CD14-positive monocyte (primary cell): ENCODE data around the gene C9orf152. TPM values are rescaled to one million over a fixed set of nuclear protein-coding genes. Genes with fewer than 3 reads are reported as not detected.
A peak's percentile ranks its signal among the peaks of the same experiment; 100 is the strongest.

Source experiments
- DNase-seq, 3 donors: peaks; one replicate each; pipeline ENCODE4 v3.0.0-alpha.2; 2011 to 2022
- H2AFZ ChIP-seq: 2 replicates; pipeline ENCODE4 v1.6.0; 2012; ENCODE audit warnings: mild to moderate bottlenecking, low read depth, low read length, inconsistent platforms; ENCODE audit not compliant: insufficient read depth, poor library complexity, severe bottlenecking
- H3K27ac ChIP-seq, 2 donors: 1 replicate in 1 of 2; 2 replicates in 1 of 2; pipeline ENCODE4 v1.5.1; 2012 to 2013; ENCODE audit warnings: low read length in 2 of 2, control low read depth in 1 of 2, inconsistent platforms in 1 of 2, low read depth in 1 of 2, mild to moderate bottlenecking in 1 of 2
- H3K27me3 ChIP-seq, 2 donors: one replicate each; pipeline versions ENCODE4 v1.6.0 to v1.6.1; 2011 to 2013; ENCODE audit warnings: low read length in 2 of 2; ENCODE audit not compliant: control insufficient read depth in 2 of 2, insufficient read depth in 2 of 2
- H3K36me3 ChIP-seq, 2 donors: replicated peaks in 1 of 2; 1 replicate in 1 of 2; 2 replicates in 1 of 2; pipeline versions ENCODE4 v1.5.1 to v1.6.1; 2012 to 2013; ENCODE audit warnings: low read length in 2 of 2, control low read depth in 1 of 2, inconsistent platforms in 1 of 2, mild to moderate bottlenecking in 1 of 2; ENCODE audit not compliant: insufficient read depth in 2 of 2, control insufficient read depth in 1 of 2
- H3K4me1 ChIP-seq, 2 donors: 1 replicate in 1 of 2; 2 replicates in 1 of 2; pipeline versions ENCODE4 v1.5.1 to v1.6.1; 2012 to 2013; ENCODE audit warnings: low read length in 2 of 2, control low read depth in 1 of 2, inconsistent platforms in 1 of 2, mild to moderate bottlenecking in 1 of 2, moderate library complexity in 1 of 2; ENCODE audit not compliant: insufficient read depth in 2 of 2, control insufficient read depth in 1 of 2
- H3K4me2 ChIP-seq: replicated peaks from 2 replicates; pipeline ENCODE3; 2012; ENCODE audit warnings: low read length, moderate library complexity, mild to moderate bottlenecking; ENCODE audit not compliant: poor library complexity, severe bottlenecking; ENCODE audit errors: extremely low read depth
- H3K4me3 ChIP-seq, 3 experiments: fragments of 200-600 bp in 1 of 3; sonication (generic) in 1 of 3; replicated peaks in 1 of 3; 1 replicate in 2 of 3; 2 replicates in 1 of 3; pipeline ENCODE4 v1.5.1; 2011 to 2013; ENCODE audit warnings: low read length in 3 of 3, mild to moderate bottlenecking in 3 of 3, control low read depth in 2 of 3, low read depth in 2 of 3, inconsistent platforms in 1 of 3, moderate library complexity in 1 of 3
- H3K79me2 ChIP-seq: 2 replicates; pipeline ENCODE4 v1.6.0; 2012; ENCODE audit warnings: mild to moderate bottlenecking, control low read depth, inconsistent platforms, low read length, moderate library complexity; ENCODE audit not compliant: insufficient read depth
- H3K9ac ChIP-seq: 2 replicates; pipeline ENCODE4 v1.6.0; 2017; ENCODE audit warnings: low read length, mild to moderate bottlenecking; ENCODE audit not compliant: insufficient read depth, poor library complexity, severe bottlenecking
- H3K9me3 ChIP-seq, 2 donors: replicated peaks in 1 of 2; 1 replicate in 1 of 2; 2 replicates in 1 of 2; pipeline versions ENCODE4 v1.5.1 to v1.6.1; 2012 to 2013; ENCODE audit warnings: low read length in 2 of 2, control low read depth in 1 of 2; ENCODE audit not compliant: control insufficient read depth in 1 of 2, insufficient read depth in 1 of 2
- H4K20me1 ChIP-seq: 2 replicates; pipeline ENCODE4 v1.6.0; 2012; ENCODE audit warnings: mild to moderate bottlenecking, low read length, control low read depth, moderate library complexity; ENCODE audit not compliant: insufficient read depth
- H3K27ac Mint-ChIP-seq, 7 donors: one replicate each; pipeline ENCODE4 v1.8.0; 2020; ENCODE audit warnings: mild to moderate bottlenecking in 7 of 7, mixed read lengths in 7 of 7, moderate library complexity in 6 of 7, inconsistent platforms in 2 of 7
- H3K27me3 Mint-ChIP-seq, 3 donors: one replicate each; pipeline ENCODE4 v1.8.0; 2021 to 2022; ENCODE audit warnings: low read depth in 3 of 3, mild to moderate bottlenecking in 3 of 3, mixed read lengths in 3 of 3, moderate library complexity in 3 of 3, inconsistent platforms in 1 of 3
- H3K36me3 Mint-ChIP-seq, 2 donors: one replicate each; pipeline ENCODE4 v1.8.0; 2020; ENCODE audit warnings: mixed read lengths in 2 of 2, inconsistent platforms in 1 of 2, mild to moderate bottlenecking in 1 of 2
- H3K4me1 Mint-ChIP-seq: one replicate; pipeline ENCODE4 v1.8.0; 2020; ENCODE audit warnings: mild to moderate bottlenecking, mixed read lengths
- H3K4me3 Mint-ChIP-seq, 2 donors: one replicate each; pipeline ENCODE4 v1.8.0; 2020; ENCODE audit warnings: mild to moderate bottlenecking in 2 of 2, mixed read lengths in 2 of 2, moderate library complexity in 1 of 2
- H3K9me3 Mint-ChIP-seq, 7 donors: one replicate each; pipeline ENCODE4 v1.8.0; 2020 to 2022; ENCODE audit warnings: mixed read lengths in 7 of 7, mild to moderate bottlenecking in 6 of 7, moderate library complexity in 6 of 7, inconsistent platforms in 2 of 7
- CTCF ChIP-seq: fragments of 200-600 bp; IDR thresholded peaks from one replicate; pipeline ENCODE4 v1.8.0; 2022; ENCODE audit warnings: antibody characterized with exemption, mild to moderate bottlenecking
- WGBS: methylation state at CpG from one replicate; pipeline ENCODE4 v1.1.5; 2013; ENCODE audit warnings: missing lambda C conversion rate; ENCODE audit not compliant: insufficient coverage; 5-methylcytosine and 5-hydroxymethylcytosine counted together
- intact Hi-C, 2 donors: fragments of 100-400 bp; cut with micrococcal nuclease; formaldehyde crosslinking; loops; one replicate each; pipeline versions ENCODE4 v1.15.0 to v1.15.1; 2023
- polyA plus RNA-seq, 3 donors: library from polyadenylated mRNA; depleted of rRNA in 1 of 3; unstranded in 2 of 3; stranded (reverse) in 1 of 3; fragments of 300-500 nt in 2 of 3; fragments of >200 nt in 1 of 3; fragmentation: Illumina TruSeq in 2 of 3; gene quantifications; 1 replicate in 2 of 3; 2 replicates in 1 of 3; pipeline ENCODE4 v1.2.3, GENCODE V29; 2012 to 2021

The C9orf152 gene
- polyA plus RNA-seq, 3 donors = not detected

- Histone ChIP-seq H3K4me3 (no peak overlapping the region), H3K27me3 (no peaks in the 10 kb centered on the region), H3K79me2 (no peaks in the 10 kb centered on the region), H3K4me2 (no peak overlapping the region), H2AFZ (no peak overlapping the region), H3K36me3 (no peaks in the 10 kb centered on the region), H4K20me1 (no peaks in the 10 kb centered on the region), H3K27ac (no peak overlapping the region), H3K9me3 (no peaks in the 10 kb centered on the region), H3K9ac (no peak overlapping the region), H3K4me1 (no peaks in the 10 kb centered on the region)
- TF ChIP-seq CTCF = no peak
- intact Hi-C loops = no loop called here
- no peak overlapping the region for H3K27ac Mint-ChIP-seq
- no peak overlapping the region for H3K4me3 Mint-ChIP-seq
- H3K27me3 Mint-ChIP-seq = peaks cover 1 to 3% (median 2%) of the 10 kb centered on the region in 3 donors
- no peaks in the 10 kb centered on the region for H3K36me3 Mint-ChIP-seq
- WGBS = 100% methylated on average over 2 of the region's 6 CpGs
- H3K9me3 Mint-ChIP-seq = peaks cover 0 to 4% (median 0%) of the 10 kb centered on the region in 7 donors
- peaks cover 3% of the 10 kb centered on the region for H3K4me1 Mint-ChIP-seq
- DNase-seq = no peak
Observed at GRCh38 chr9:110202232-110202631, 5.7 kb downstream of the C9orf152 start.

- intact Hi-C loops = no loop called here
- Histone ChIP-seq H3K4me3 (no peak overlapping the region), H4K20me1 (no peaks in the 10 kb centered on the region), H2AFZ (no peak overlapping the region), H3K27me3 (no peaks in the 10 kb centered on the region), H3K9me3 (no peaks in the 10 kb centered on the region), H3K79me2 (no peaks in the 10 kb centered on the region), H3K4me2 (no peak overlapping the region), H3K9ac (no peak overlapping the region), H3K36me3 (no peaks in the 10 kb centered on the region), H3K4me1 (no peaks in the 10 kb centered on the region), H3K27ac (no peak overlapping the region)
- no peak for DNase-seq
- Mint-ChIP-seq H3K9me3 (peaks cover 0 to 4% (median 0%) of the 10 kb centered on the region in 7 donors), H3K27me3 (peaks cover 0 to 2% (median 2%) of the 10 kb centered on the region in 3 donors), H3K27ac (peak overlapping the region in 1 of 7 donors; percentile 47), H3K4me3 (no peak overlapping the region), H3K36me3 (no peaks in the 10 kb centered on the region), H3K4me1 (peaks cover 3% of the 10 kb centered on the region)
- TF ChIP-seq CTCF = no peak
- no CpG with 5 or more reads among the region's 2 CpGs for WGBS
Observed at GRCh38 chr9:110199643-110200042, 8.3 kb downstream of the C9orf152 start.
